GM18519 (cell line): ENCODE data around the gene TTC23.
A peak's percentile ranks its signal among the peaks of the same experiment; 100 is the strongest.

Experiments used
- ATAC-seq: cut with Tn5 transposase; IDR thresholded peaks from one replicate; pipeline ENCODE4 v1.9.1; 2021; ENCODE audit warnings: mild to moderate bottlenecking, moderate library complexity; ENCODE audit not compliant: unreplicated experiment, low FRiP score

Gene TTC23

GRCh38 chr15:99249270-99249841, at the start of gene TTC23:
Gene TTC23, minus strand, starts transcription at chr15:99249581. Its CDS starts 20,869 bp downstream, at chr15:99228712.
- ATAC-seq, result no peak

- no peak for ATAC-seq
Measured at GRCh38 chr15:99296386-99296785, 47.0 kb upstream of the TTC23 start.

- ATAC-seq, result no peak
Measured at GRCh38 chr15:99295840-99296239, 46.5 kb upstream of the TTC23 start.

- no peak for ATAC-seq
Measured at GRCh38 chr15:99291643-99292042, 42.3 kb upstream of the TTC23 start.

- ATAC-seq, result no peak
Measured at GRCh38 chr15:99283717-99284116, 34.3 kb upstream of the TTC23 start.

GRCh38 chr15:99282586-99282985, 33.2 kb upstream of the TTC23 start:
- ATAC-seq, result no peak

GRCh38 chr15:99282121-99282520, 32.7 kb upstream of the TTC23 start:
- no peak for ATAC-seq

GRCh38 chr15:99279827-99280226, 30.4 kb upstream of the TTC23 start:
- ATAC-seq, result no peak

- no peak for ATAC-seq
Measured at GRCh38 chr15:99279290-99279689, 29.9 kb upstream of the TTC23 start.

GRCh38 chr15:99275525-99276128, 26.2 kb upstream of the TTC23 start:
- ATAC-seq, result no peak

- no peak for ATAC-seq
Measured at GRCh38 chr15:99275061-99275460, 25.7 kb upstream of the TTC23 start.

- ATAC-seq, result no peak
Measured at GRCh38 chr15:99273801-99274200, 24.4 kb upstream of the TTC23 start.

- no peak for ATAC-seq
Measured at GRCh38 chr15:99268431-99268830, 19.1 kb upstream of the TTC23 start.

GRCh38 chr15:99267957-99268356, 18.6 kb upstream of the TTC23 start:
- ATAC-seq, result no peak

GRCh38 chr15:99265541-99266070, 16.2 kb upstream of the TTC23 start:
- no peak for ATAC-seq

- no peak for ATAC-seq
Measured at GRCh38 chr15:99264125-99264524, 14.7 kb upstream of the TTC23 start.

GRCh38 chr15:99257107-99257750, 7.8 kb upstream of the TTC23 start:
- no peak for ATAC-seq

GRCh38 chr15:99253381-99254090, 4.2 kb upstream of the TTC23 start:
- ATAC-seq, result no peak

GRCh38 chr15:99252326-99252725, 2.9 kb upstream of the TTC23 start:
- ATAC-seq, result no peak

GRCh38 chr15:99250857-99251841, 1.8 kb upstream of the TTC23 start, which contains the start of gene LRRC28:
Gene LRRC28, plus strand, starts transcription at chr15:99251481. Its CDS starts 4,477 bp downstream, at chr15:99255958.
- peak; percentile 93 for ATAC-seq
